ENCODE data around the gene AFDN.
A peak's percentile ranks its signal among the peaks of the same experiment; 100 is the strongest.

Gene AFDN

DNA sequence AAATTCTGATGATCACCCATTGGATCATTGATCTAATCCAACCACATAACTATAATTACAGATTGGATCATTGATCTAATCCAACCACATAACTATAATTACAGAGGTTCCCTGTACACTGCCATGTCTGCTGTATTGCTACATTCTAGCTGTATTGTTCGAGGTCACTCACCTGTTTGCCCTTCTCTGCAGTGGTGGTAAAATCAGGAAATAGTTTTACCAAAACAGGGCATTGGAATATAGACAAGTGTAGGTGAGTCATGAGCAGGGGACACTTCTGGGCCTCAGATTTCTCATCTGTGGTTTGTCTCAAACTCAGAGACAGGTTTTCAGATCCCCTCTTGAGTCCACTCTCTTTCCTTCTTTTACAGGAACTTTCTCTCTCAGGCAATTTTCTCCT, 9.0 kb upstream of the AFDN start:
- H3K4me3 ChIP-seq (ENCODE audit: control insufficient read depth, low read depth, low read length) = no peak overlapping the region
- TF ChIP-seq, protein P1, sequence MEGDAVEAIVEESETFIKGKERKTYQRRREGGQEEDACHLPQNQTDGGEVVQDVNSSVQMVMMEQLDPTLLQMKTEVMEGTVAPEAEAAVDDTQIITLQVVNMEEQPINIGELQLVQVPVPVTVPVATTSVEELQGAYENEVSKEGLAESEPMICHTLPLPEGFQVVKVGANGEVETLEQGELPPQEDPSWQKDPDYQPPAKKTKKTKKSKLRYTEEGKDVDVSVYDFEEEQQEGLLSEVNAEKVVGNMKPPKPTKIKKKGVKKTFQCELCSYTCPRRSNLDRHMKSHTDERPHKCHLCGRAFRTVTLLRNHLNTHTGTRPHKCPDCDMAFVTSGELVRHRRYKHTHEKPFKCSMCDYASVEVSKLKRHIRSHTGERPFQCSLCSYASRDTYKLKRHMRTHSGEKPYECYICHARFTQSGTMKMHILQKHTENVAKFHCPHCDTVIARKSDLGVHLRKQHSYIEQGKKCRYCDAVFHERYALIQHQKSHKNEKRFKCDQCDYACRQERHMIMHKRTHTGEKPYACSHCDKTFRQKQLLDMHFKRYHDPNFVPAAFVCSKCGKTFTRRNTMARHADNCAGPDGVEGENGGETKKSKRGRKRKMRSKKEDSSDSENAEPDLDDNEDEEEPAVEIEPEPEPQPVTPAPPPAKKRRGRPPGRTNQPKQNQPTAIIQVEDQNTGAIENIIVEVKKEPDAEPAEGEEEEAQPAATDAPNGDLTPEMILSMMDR (conservative IDR thresholded peaks at IDR 0.05; ENCODE audit: control insufficient read depth, insufficient read depth, low read depth, low read length) = no peak
- no peak for DNase-seq (ENCODE audit: low read depth)

DNA sequence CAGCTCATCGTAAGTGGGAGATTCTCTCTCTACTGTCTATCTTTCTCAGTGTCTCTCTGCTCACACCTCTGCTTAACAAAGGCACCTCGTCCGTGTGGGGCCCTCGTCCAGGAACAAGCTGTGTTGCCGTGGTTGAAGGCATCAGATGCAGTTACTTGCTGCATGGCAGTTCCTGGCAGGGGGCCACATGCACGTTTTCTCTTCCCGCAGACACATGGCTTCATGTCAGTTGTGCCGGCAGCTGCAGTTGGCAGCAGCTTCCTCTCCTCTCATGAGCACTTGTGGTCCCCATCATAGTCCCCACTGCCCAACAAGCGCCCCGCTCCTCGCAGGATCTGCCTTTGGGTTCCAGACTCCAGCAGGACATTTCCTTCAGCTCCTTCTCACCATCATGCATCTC, 7.1 kb upstream of the AFDN start:
- TF ChIP-seq, protein P1 (conservative IDR thresholded peaks at IDR 0.05; ENCODE audit: control insufficient read depth, insufficient read depth, low read depth, low read length) = no peak
- H3K4me3 ChIP-seq (ENCODE audit: control insufficient read depth, low read depth, low read length) = no peak overlapping the region
- DNase-seq (ENCODE audit: low read depth) = no peak

DNA sequence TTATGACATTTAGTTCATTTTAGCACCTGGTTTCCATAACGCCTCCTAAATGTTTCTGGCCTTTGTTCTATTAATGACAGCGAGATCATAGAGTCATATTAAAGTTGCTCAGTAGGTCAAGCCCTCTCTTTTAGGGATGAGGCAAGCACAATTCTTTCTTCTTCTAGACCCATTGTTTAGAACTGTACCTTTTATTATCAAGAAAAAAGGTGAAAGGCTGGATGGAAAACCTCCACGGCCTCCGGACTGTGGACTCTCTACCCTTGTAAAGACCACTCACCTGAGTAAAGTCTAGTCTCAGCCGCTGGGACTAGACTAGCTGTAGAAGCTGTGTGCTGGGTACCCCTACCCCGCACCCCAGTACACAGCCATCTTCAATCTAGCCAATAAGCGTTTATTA, 6.0 kb upstream of the AFDN start:
- H3K4me3 ChIP-seq (ENCODE audit: control insufficient read depth, low read depth, low read length) = no peak overlapping the region
- DNase-seq (ENCODE audit: low read depth) = no peak
- TF ChIP-seq, protein P1 (conservative IDR thresholded peaks at IDR 0.05; ENCODE audit: control insufficient read depth, insufficient read depth, low read depth, low read length) = no peak

DNA sequence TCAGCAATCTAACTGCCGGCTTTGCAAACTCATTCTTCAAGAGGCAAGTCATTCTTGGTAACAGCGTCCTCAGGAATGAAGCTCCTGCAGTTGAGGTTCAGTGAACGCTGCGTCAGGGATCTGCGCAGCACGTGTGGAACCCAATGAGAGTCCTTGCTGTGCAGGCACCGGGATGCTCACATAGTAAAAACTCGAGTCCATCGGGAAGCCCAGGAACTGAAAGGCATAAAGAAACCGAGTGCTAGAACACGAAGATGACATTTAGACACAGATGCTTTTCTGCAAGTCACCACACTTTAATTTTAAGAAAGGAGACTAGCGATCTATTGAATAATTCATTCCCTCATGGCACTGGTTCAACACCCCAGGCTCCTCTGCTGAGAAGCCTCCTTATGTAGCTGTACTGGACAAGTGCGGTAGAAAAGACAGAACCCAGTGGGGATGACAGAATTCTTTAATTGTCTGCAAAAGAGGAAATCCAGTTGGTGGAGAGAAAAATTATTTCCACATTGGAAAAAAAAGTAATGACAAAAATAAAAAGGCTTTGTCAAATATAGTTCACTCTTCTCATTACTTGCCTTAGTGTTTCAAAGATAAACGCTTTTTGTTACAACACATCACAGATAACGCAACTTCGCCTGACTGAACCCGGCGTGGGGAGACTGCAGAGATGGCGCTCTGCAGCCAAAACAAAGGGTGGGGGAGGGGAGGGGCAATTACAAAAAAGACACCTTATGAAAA, 1.9 kb upstream of the AFDN start:
- DNase-seq (ENCODE audit: low read depth) = peak; percentile 51
- peak overlapping the region; percentile 79 for H3K4me3 ChIP-seq (ENCODE audit: control insufficient read depth, low read depth, low read length)
- TF ChIP-seq, protein P1 (conservative IDR thresholded peaks at IDR 0.05; ENCODE audit: control insufficient read depth, insufficient read depth, low read depth, low read length) = no peak

DNA sequence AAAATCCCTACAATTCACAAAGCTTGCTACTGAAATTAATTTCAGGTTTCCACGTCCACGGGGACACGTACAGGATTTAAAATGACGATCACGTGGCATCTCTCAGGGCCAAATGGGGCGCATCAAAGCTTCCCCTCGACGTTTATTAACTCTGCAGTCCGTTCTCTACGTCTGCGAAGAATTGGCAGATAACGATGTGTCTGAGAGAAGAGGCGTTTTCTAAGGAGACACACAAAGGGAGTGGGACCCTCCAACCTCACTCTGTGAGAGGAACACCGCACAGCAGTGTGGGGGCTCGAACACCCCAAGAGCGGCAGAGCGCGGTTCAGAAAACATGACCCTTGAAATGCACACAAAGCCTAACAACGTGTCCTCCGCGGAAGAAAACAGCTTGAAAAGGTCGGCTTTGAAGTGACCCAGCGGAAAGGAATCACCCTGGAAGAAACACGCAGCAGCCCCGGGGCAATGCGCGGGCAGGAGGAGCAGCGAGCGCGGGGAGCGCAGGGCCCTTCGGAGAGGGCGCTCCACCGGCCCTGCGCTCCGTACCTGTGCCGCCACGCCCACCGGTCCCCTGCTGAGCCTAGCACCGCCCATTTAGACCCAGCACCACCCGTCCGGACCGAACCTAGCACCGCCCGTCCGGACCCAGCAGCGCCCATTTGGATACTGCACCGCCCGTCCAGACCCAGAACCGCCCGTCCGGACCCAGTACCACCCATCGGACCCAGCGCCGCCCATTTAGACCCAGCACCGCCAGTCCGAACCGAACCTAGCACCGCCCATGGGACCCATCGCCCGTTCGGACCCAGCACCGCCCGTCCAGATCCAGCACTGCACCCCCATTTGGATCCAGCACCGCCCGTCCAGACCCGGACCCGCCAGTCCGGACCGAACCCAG, 1.1 kb upstream of the AFDN start:
- peak overlapping the region; percentile 79 for H3K4me3 ChIP-seq (ENCODE audit: control insufficient read depth, low read depth, low read length)
- TF ChIP-seq, protein P1 (conservative IDR thresholded peaks at IDR 0.05; ENCODE audit: control insufficient read depth, insufficient read depth, low read depth, low read length) = no peak
- no peak for DNase-seq (ENCODE audit: low read depth)

GRCh38 chr6:167826230-167826895, 348 bp upstream of the AFDN start:
- no peak for DNase-seq (ENCODE audit: low read depth)
- peak overlapping the region; percentile 79 for H3K4me3 ChIP-seq (ENCODE audit: control insufficient read depth, low read depth, low read length)
- TF ChIP-seq, protein P1 (conservative IDR thresholded peaks at IDR 0.05; ENCODE audit: control insufficient read depth, insufficient read depth, low read depth, low read length) = no peak

Data from fibroblast of mammary gland (primary cell).